Heart right ventricle (tissue), 16 donors: ENCODE results near the gene PLEK2. TPM values are rescaled to one million over a fixed set of nuclear protein-coding genes. Genes with fewer than 3 reads are reported as not detected.

ENCODE experiments used
- ATAC-seq, 8 donors: fragments of 200-7000 bp; cut with Tn5 transposase; one replicate each; pipeline ENCODE4 v1.9.1; 2020; ENCODE audit warnings: mild to moderate bottlenecking in 8 of 8, moderate library complexity in 8 of 8, moderate number of reproducible peaks in 1 of 8
- DNase-seq, 2 donors: peaks; one replicate each; pipeline ENCODE4 v3.0.0-alpha.2; 2020
- H3K27ac ChIP-seq, 10 donors: fragments of 200-600 bp; sonication (generic) in 2 of 10; one replicate each; pipeline versions ENCODE4 v1.5.0 to v1.8.0; 2020 to 2022; ENCODE audit warnings: mild to moderate bottlenecking in 3 of 10
- H3K27me3 ChIP-seq, 7 donors: fragments of 200-600 bp; one replicate each; pipeline ENCODE4 v1.8.0; 2021 to 2022; ENCODE audit warnings: mild to moderate bottlenecking in 2 of 7
- H3K36me3 ChIP-seq, 9 donors: fragments of 200-600 bp; sonication (generic) in 1 of 9; one replicate each; pipeline versions ENCODE4 v1.5.0 to v1.8.0; 2020 to 2022; ENCODE audit warnings: mild to moderate bottlenecking in 2 of 9
- H3K4me1 ChIP-seq, 9 donors: fragments of 200-600 bp; sonication (generic) in 1 of 9; one replicate each; pipeline versions ENCODE4 v1.5.0 to v1.8.0; 2020 to 2022; ENCODE audit warnings: mild to moderate bottlenecking in 4 of 9
- H3K4me3 ChIP-seq, 10 donors: fragments of 200-600 bp; sonication (generic) in 2 of 10; one replicate each; pipeline versions ENCODE4 v1.5.0 to v1.8.0; 2020 to 2022; ENCODE audit warnings: mild to moderate bottlenecking in 7 of 10, moderate library complexity in 2 of 10
- H3K9me3 ChIP-seq, 11 donors: fragments of 200-600 bp in 10 of 11; sonication (generic) in 2 of 11; one replicate each; pipeline versions ENCODE4 v1.5.0 to v1.8.0; 2013 to 2022; ENCODE audit warnings: mild to moderate bottlenecking in 2 of 11, control low read depth in 1 of 11, moderate library complexity in 1 of 11
- CTCF ChIP-seq, 9 donors: fragments of 200-600 bp; sonication (generic) in 2 of 9; IDR thresholded peaks; one replicate each; pipeline versions ENCODE4 v1.5.0 to v1.8.0; 2021 to 2022; ENCODE audit warnings: antibody characterized with exemption in 9 of 9, mild to moderate bottlenecking in 5 of 9, moderate library complexity in 1 of 9
- whole genome bisulfite sequencing, 2 donors: extraction: QIAGEN DNeasy Blood & Tissue Kit; methylation state at CpG; one replicate each; pipeline ENCODE4 v1.1.7; 2013; ENCODE audit warnings: inconsistent platforms in 1 of 2; 5-methylcytosine and 5-hydroxymethylcytosine counted together
- intact Hi-C, 10 donors: fragments of 100-400 bp; cut with DNase I; formaldehyde crosslinking; loops; one replicate each; pipeline versions ENCODE4 v1.11.1 to v1.14.2; 2022
- long read RNA-seq, 3 donors: library from polyadenylated mRNA; unstranded; transcript quantifications; one replicate each; pipeline ENCODE4 v2.0.0, GENCODE V29; 2020 to 2021
- polyA plus RNA-seq, 2 donors: library from polyadenylated mRNA; stranded (reverse); fragments of 200-250 nt; gene quantifications; one replicate each; pipeline ENCODE4 v1.2.3, GENCODE V29; 2013
- total RNA-seq, 10 donors: library from RNA; stranded (reverse); fragmentation: NEBNext Ultra II Directional in 3 of 10; extraction: Animal tissue kit (Norgen Biotek cat#: 25700) in 3 of 10; gene quantifications; one replicate each; pipeline versions ENCODE4 v1.2.1 to v1.2.4, GENCODE V29; 2021 to 2023
- donor health status: Arrhythmogenic right ventricular cardiomyopathy.
- donor health status: ischemic (EF 13 %, LVEDD 7.1; RV severe dilation, severe dysfunction).
- donor health status: healthy with polysubstance abuse.
- donor health status: DM: no; HTN: yes; CAD: no.
- donor health status: DM: no; HTN: no; CAD: no.
- donor health status: ischemic (EF 25% LVEDD 6.9; RV normal size, moderate dysfunction).
- donor health status: ischemic (EF 25% LVEDD 5.7; RV mildly dilated, moderate dysfunction).
- donor health status: healthy.
- donor health status: DM: yes; HTN: yes; CAD: no.
- donor health status: Ischemic cardiomyopathy.
- donor health status: ischemic (EF 35%, LVEDD 5.7; RV mildly dilated, moderate dysfunction).
- donor health status: nonischemic (EF 11% LVEDD 7.7; RV severe dilation, severe dysfunction).
- donor health status: DM: yes; HTN: yes; CAD: no.
- donor health status: PGD.
- donor health status: ischemic (EF 29% LVEDD 5.4; RV normal size, mild dysfunction).
- donor health status: nonischemic (EF 23%, LVEDD 6.1; RV moderate dilation, normal function).

The PLEK2 gene
- total RNA-seq (1 to 10 TPM in 1 of 10 donors, under 1 TPM in 4, not detected in 5; 0.36 to 1.1 (median 0.74) TPM), polyA plus RNA-seq (under 1 TPM; 0.51 to 0.61 TPM)
- long read RNA-seq, donor 1, partial matches to known transcripts: 0 of 1 reads
- long read RNA-seq, donor 1, other reads (novel, unspliced or antisense): 0 of 1 reads
- long read RNA-seq, donor 2: 0 reads
- long read RNA-seq, donor 3: 0 reads

- WGBS, 2 donors: 4 to 5% methylated on average over 62 to 63 of the region's 63 CpGs
- Histone ChIP-seq H3K36me3 (no peaks in the 10 kb centered on the region), H3K4me1 (peaks cover 0 to 22% (median 8%) of the 10 kb centered on the region in 9 donors), H3K27ac (no peak within 1 kb of the TSS), H3K4me3 (peak within 1 kb of the TSS in 9 of 10 donors; percentile 3 to 50 (median 42)), H3K9me3 (no peaks in the 10 kb centered on the region), H3K27me3 (peaks cover 0 to 23% (median 17%) of the 10 kb centered on the region in 7 donors)
- intact Hi-C loops: no loop called here
- DNase-seq (peak in 1 of 2 donors; percentile 52), ATAC-seq (peak in 1 of 8 donors; percentile 43)
- TF ChIP-seq CTCF (IDR thresholded peaks at IDR 0.05): no peak
Measured at GRCh38 chr14:67411820-67412421, at the start of gene PLEK2. Gene PLEK2, minus strand, starts transcription at chr14:67412165. Its CDS starts 106 bp downstream, at chr14:67412059.

GRCh38 chr14:67461341-67461985, 49.5 kb upstream of the PLEK2 start:
- DNase-seq (no peak), ATAC-seq (no peak)
- Histone ChIP-seq H3K9me3 (peaks cover 0 to 4% (median 0%) of the 10 kb centered on the region in 11 donors), H3K4me3 (no peak overlapping the region), H3K27me3 (no peaks in the 10 kb centered on the region), H3K4me1 (peaks cover 0 to 19% (median 0%) of the 10 kb centered on the region in 9 donors), H3K27ac (peak overlapping the region in 1 of 10 donors; percentile 22), H3K36me3 (no peaks in the 10 kb centered on the region)
- 45 to 62% methylated on average over 3 of the region's 3 CpGs for WGBS, 2 donors
- intact Hi-C loops: no loop called here
- no peak for TF ChIP-seq CTCF (IDR thresholded peaks at IDR 0.05)

GRCh38 chr14:67459336-67459735, 47.4 kb upstream of the PLEK2 start:
- WGBS, 2 donors: 56 to 67% methylated on average over 5 of the region's 5 CpGs
- Histone ChIP-seq H3K4me1 (peaks cover 0 to 19% (median 0%) of the 10 kb centered on the region in 9 donors), H3K27ac (peak overlapping the region in 1 of 10 donors; percentile 11), H3K36me3 (no peaks in the 10 kb centered on the region), H3K9me3 (peaks cover 0 to 4% (median 0%) of the 10 kb centered on the region in 11 donors), H3K27me3 (no peaks in the 10 kb centered on the region), H3K4me3 (no peak overlapping the region)
- intact Hi-C loops: no loop called here
- TF ChIP-seq CTCF (IDR thresholded peaks at IDR 0.05): no peak
- DNase-seq (no peak), ATAC-seq (peak in 4 of 8 donors; percentile 38 to 60 (median 52))

GRCh38 chr14:67457782-67458181, 45.8 kb upstream of the PLEK2 start:
- intact Hi-C loops: no loop called here
- H3K27me3 ChIP-seq: no peaks in the 10 kb centered on the region
- DNase-seq (peak; percentile 25 to 43), ATAC-seq (peak in 7 of 8 donors; percentile 44 to 90 (median 76))
- no peaks in the 10 kb centered on the region for H3K36me3 ChIP-seq
- H3K4me3 ChIP-seq: no peak overlapping the region
- WGBS, 2 donors: 12 to 16% methylated on average over 6 of the region's 6 CpGs
- peak overlapping the region in 2 of 10 donors; percentile 8 to 49 for H3K27ac ChIP-seq
- H3K4me1 ChIP-seq: peaks cover 0 to 19% (median 0%) of the 10 kb centered on the region in 9 donors
- H3K9me3 ChIP-seq: peaks cover 0 to 4% (median 0%) of the 10 kb centered on the region in 11 donors
- no peak for TF ChIP-seq CTCF (IDR thresholded peaks at IDR 0.05)
